ENCODE measurements around the gene THOC2. TPM values are rescaled to one million over a fixed set of nuclear protein-coding genes. Genes with fewer than 3 reads are reported as not detected.

THOC2 gene
- total and polyA plus RNA-seq, 9 of the 15 experiments (the other 6 are each of a cell fraction or from before 2014, with no cell fraction given) = 131 to 234 (median 192) TPM

- H4K20me1 ChIP-seq (replicated peaks; ENCODE audit: control insufficient read depth, insufficient read depth, low read length) = no peaks in the 10 kb centered on the region
- WGBS (ENCODE audit: insufficient coverage, low coverage, missing lambda C conversion rate) = 0% methylated on average over 1 of the region's 1 CpG
- no peaks in the 10 kb centered on the region for H3K9me1 ChIP-seq (ENCODE audit: control insufficient read depth, insufficient read depth, low read length)
- intact Hi-C loops (cut with micrococcal nuclease) = no loop called here
- no peaks in the 10 kb centered on the region for H3K9me3 ChIP-seq (replicated peaks; ENCODE audit: control insufficient read depth, insufficient read depth, low read depth, low read length)
- ATAC-seq = no peak
- no peak overlapping the region for H3K27ac ChIP-seq (ENCODE audit: extremely low read depth, low read depth, low read length)
- no peak overlapping the region for H3K4me3 ChIP-seq
- H3K27me3 ChIP-seq (ENCODE audit: control insufficient read depth in 2 of 2, insufficient read depth in 2 of 2, low read length in 2 of 2) = no peaks in the 10 kb centered on the region
- no peaks in the 10 kb centered on the region for H3K79me2 ChIP-seq (ENCODE audit: control insufficient read depth, insufficient read depth, low read length)
- no peak overlapping the region for H2AFZ ChIP-seq (ENCODE audit: low read depth, low read length)
- H3K4me2 ChIP-seq (ENCODE audit: insufficient read depth, low read length) = no peak overlapping the region
- FAIRE-seq = no peak
- ChIA-PET POLR2A (no interaction called here), CTCF (ENCODE audit: low intra/inter-chr PET ratio) (no interaction called here)
- TF ChIP-seq BCOR (IDR thresholded peaks at IDR 0.05) (no peak), HIVEP1 (CRISPR knock-in tag; IDR thresholded peaks at IDR 0.05) (no peak), ELK3 (CRISPR knock-in tag; IDR thresholded peaks at IDR 0.05) (no peak), ZNF586 (CRISPR knock-in tag; conservative IDR thresholded peaks at IDR 0.05) (no peak)
- TF ChIP-seq, protein P1, sequence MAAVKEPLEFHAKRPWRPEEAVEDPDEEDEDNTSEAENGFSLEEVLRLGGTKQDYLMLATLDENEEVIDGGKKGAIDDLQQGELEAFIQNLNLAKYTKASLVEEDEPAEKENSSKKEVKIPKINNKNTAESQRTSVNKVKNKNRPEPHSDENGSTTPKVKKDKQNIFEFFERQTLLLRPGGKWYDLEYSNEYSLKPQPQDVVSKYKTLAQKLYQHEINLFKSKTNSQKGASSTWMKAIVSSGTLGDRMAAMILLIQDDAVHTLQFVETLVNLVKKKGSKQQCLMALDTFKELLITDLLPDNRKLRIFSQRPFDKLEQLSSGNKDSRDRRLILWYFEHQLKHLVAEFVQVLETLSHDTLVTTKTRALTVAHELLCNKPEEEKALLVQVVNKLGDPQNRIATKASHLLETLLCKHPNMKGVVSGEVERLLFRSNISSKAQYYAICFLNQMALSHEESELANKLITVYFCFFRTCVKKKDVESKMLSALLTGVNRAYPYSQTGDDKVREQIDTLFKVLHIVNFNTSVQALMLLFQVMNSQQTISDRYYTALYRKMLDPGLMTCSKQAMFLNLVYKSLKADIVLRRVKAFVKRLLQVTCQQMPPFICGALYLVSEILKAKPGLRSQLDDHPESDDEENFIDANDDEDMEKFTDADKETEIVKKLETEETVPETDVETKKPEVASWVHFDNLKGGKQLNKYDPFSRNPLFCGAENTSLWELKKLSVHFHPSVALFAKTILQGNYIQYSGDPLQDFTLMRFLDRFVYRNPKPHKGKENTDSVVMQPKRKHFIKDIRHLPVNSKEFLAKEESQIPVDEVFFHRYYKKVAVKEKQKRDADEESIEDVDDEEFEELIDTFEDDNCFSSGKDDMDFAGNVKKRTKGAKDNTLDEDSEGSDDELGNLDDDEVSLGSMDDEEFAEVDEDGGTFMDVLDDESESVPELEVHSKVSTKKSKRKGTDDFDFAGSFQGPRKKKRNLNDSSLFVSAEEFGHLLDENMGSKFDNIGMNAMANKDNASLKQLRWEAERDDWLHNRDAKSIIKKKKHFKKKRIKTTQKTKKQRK (IDR thresholded peaks at IDR 0.05; ENCODE audit: borderline replicate concordance, low read depth, low read length) = no peak
- no peak for DNase-seq (ENCODE audit: extremely low read depth in 1 of 4, low spot score in 3 of 4)
- no TSS peak for BruUV-seq (replicated peaks)
- H3K36me3 ChIP-seq (ENCODE audit: control insufficient read depth, insufficient read depth, low read length) = no peaks in the 10 kb centered on the region
- in situ Hi-C loops (cut with MboI) = no loop called here
- H3K9ac ChIP-seq (ENCODE audit: insufficient read depth in 1 of 2, low read depth in 2 of 2, low read length in 2 of 2) = no peak overlapping the region
- H3K4me1 ChIP-seq (replicated peaks in 1 of 2; ENCODE audit: control insufficient read depth in 2 of 2, insufficient read depth in 2 of 2, low read length in 2 of 2) = no peaks in the 10 kb centered on the region
Measured at GRCh38 chrX:123581586-123581985, 151.3 kb downstream of the THOC2 start.
